Heart left ventricle (tissue), 16 donors: Measurements from ENCODE around the gene THADA. TPM values are rescaled to one million over a fixed set of nuclear protein-coding genes. Genes with fewer than 3 reads are reported as not detected.

Experiments used
- ATAC-seq, 4 donors: fragments of 200-7000 bp; cut with Tn5 transposase; one replicate each; pipeline ENCODE4 v1.9.1; 2020 to 2022; ENCODE audit warnings: moderate library complexity in 4 of 4, mild to moderate bottlenecking in 3 of 4, moderate number of reproducible peaks in 1 of 4
- DNase-seq, 5 donors: peaks; one replicate each; pipeline ENCODE4 v3.0.0-alpha.2; 2020
- H3K27ac ChIP-seq, 12 donors: fragments of 200-600 bp; sonication (generic) in 4 of 12; one replicate each; pipeline versions ENCODE4 v1.5.0 to v1.8.0; 2016 to 2022; ENCODE audit warnings: mild to moderate bottlenecking in 2 of 12
- H3K27me3 ChIP-seq, 9 donors: fragments of 200-600 bp; sonication (generic) in 2 of 9; one replicate each; pipeline versions ENCODE4 v1.5.1 to v1.8.0; 2016 to 2022; ENCODE audit warnings: mild to moderate bottlenecking in 3 of 9
- H3K36me3 ChIP-seq, 9 donors: fragments of 200-600 bp; sonication (generic) in 2 of 9; one replicate each; pipeline versions ENCODE4 v1.5.0 to v1.8.0; 2018 to 2022; ENCODE audit warnings: mild to moderate bottlenecking in 2 of 9
- H3K4me1 ChIP-seq, 12 donors: fragments of 200-600 bp; sonication (generic) in 4 of 12; one replicate each; pipeline versions ENCODE4 v1.5.0 to v1.8.0; 2016 to 2022; ENCODE audit warnings: mild to moderate bottlenecking in 3 of 12
- H3K4me3 ChIP-seq, 12 donors: fragments of 200-600 bp; sonication (generic) in 4 of 12; one replicate each; pipeline versions ENCODE4 v1.5.0 to v1.8.0; 2017 to 2022; ENCODE audit warnings: mild to moderate bottlenecking in 9 of 12, moderate library complexity in 4 of 12
- H3K9me3 ChIP-seq, 12 donors: fragments of 200-600 bp; sonication (generic) in 4 of 12; one replicate each; pipeline versions ENCODE4 v1.5.0 to v1.8.0; 2016 to 2022; ENCODE audit warnings: mild to moderate bottlenecking in 1 of 12
- POLR2A ChIP-seq, 2 donors: fragments of 450-650 bp; IDR thresholded peaks; one replicate each; pipeline ENCODE4 v1.6.1; 2017; ENCODE audit warnings: antibody characterized with exemption in 2 of 2, mild to moderate bottlenecking in 2 of 2, moderate library complexity in 2 of 2
- WGBS, 4 donors: extraction: QIAGEN DNeasy Blood & Tissue Kit in 2 of 4; methylation state at CpG; one replicate each; pipeline versions ENCODE4 v1.1.5 to v1.1.7; 2013 to 2018; 5-methylcytosine and 5-hydroxymethylcytosine counted together
- intact Hi-C, 10 donors: fragments of 100-400 bp; cut with DNase I; formaldehyde crosslinking; loops; one replicate each; pipeline versions ENCODE4 v1.11.1 to v1.14.2; 2022
- polyA plus RNA-seq, 2 donors: library from polyadenylated mRNA; stranded (reverse); fragments of 200-250 nt; gene quantifications; one replicate each; pipeline ENCODE4 v1.2.3, GENCODE V29; 2013
- total RNA-seq, 9 donors: library from RNA; depleted of rRNA in 2 of 9; stranded (reverse); fragments of >200 nt in 2 of 9; fragmentation: NEBNext Ultra II Directional in 3 of 9; extraction: Animal tissue kit (Norgen Biotek cat#: 25700) in 3 of 9; gene quantifications; one replicate each; pipeline versions ENCODE4 v1.1.0 to v1.2.4, GENCODE V29; 2016 to 2023
- TF ChIP-seq, protein P1 (sequence below), 12 donors: fragments of 200-600 bp; sonication (generic) in 4 of 12; IDR thresholded peaks; one replicate each; pipeline versions ENCODE4 v1.5.0 to v1.8.0; 2018 to 2022; ENCODE audit warnings: antibody characterized with exemption in 12 of 12, mild to moderate bottlenecking in 5 of 12
- donor health status: ischemic (EF 13 %, LVEDD 7.1; RV severe dilation, severe dysfunction).
- donor health status: healthy with polysubstance abuse.
- donor health status: DM: no; HTN: yes; CAD: no.
- donor health status: DM: no; HTN: no; CAD: no.
- donor health status: ischemic (EF 25% LVEDD 6.9; RV normal size, moderate dysfunction).
- donor health status: ischemic (EF 25% LVEDD 5.7; RV mildly dilated, moderate dysfunction).
- donor health status: healthy.
- donor health status: DM: yes; HTN: yes; CAD: no.
- donor health status: ischemic (EF 35%, LVEDD 5.7; RV mildly dilated, moderate dysfunction).
- donor health status: nonischemic (EF 11% LVEDD 7.7; RV severe dilation, severe dysfunction).
- donor health status: DM: yes; HTN: yes; CAD: no.
- donor health status: PGD.
- donor health status: ischemic (EF 29% LVEDD 5.4; RV normal size, mild dysfunction).
- donor health status: nonischemic (EF 23%, LVEDD 6.1; RV moderate dilation, normal function).

THADA gene
- total and polyA plus RNA-seq, 11 donors, result 6.8 to 21.4 (median 13.0) TPM

DNA sequence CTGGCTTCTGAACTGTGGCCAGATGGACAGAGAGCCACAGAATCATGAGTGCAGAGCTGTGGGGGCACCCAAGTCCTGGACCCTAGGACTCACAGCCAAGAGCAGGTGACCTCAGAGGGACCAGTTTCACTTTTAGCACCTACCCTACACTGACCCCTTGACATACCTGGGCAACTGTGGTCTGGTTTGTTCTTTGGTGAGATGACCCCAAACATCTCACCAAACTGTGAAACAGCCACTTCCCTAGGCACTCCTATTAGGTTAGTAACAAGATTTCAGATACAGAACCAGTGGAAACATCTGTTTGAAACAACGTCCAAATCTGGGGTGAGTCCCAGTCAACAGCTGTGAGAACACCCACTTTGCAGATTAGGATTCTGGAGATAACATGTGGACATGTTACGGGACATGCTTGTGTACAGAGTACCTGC, 367.5 kb downstream of the THADA start:
- Histone ChIP-seq H3K36me3 (peaks cover 0 to 48% (median 26%) of the 10 kb centered on the region in 9 donors), H3K4me1 (peaks cover 3 to 59% (median 21%) of the 10 kb centered on the region in 12 donors), H3K27ac (peak overlapping the region; percentile 96 to 99 (median 99)), H3K9me3 (no peaks in the 10 kb centered on the region), H3K27me3 (no peaks in the 10 kb centered on the region), H3K4me3 (peak overlapping the region in 6 of 12 donors; percentile 65 to 92 (median 83))
- ATAC-seq (no peak), DNase-seq (peak in 1 of 5 donors; percentile 24)
- WGBS, 4 donors, result 28 to 36% (median 31%) methylated on average over 2 of the region's 2 CpGs
- TF ChIP-seq, protein P1, sequence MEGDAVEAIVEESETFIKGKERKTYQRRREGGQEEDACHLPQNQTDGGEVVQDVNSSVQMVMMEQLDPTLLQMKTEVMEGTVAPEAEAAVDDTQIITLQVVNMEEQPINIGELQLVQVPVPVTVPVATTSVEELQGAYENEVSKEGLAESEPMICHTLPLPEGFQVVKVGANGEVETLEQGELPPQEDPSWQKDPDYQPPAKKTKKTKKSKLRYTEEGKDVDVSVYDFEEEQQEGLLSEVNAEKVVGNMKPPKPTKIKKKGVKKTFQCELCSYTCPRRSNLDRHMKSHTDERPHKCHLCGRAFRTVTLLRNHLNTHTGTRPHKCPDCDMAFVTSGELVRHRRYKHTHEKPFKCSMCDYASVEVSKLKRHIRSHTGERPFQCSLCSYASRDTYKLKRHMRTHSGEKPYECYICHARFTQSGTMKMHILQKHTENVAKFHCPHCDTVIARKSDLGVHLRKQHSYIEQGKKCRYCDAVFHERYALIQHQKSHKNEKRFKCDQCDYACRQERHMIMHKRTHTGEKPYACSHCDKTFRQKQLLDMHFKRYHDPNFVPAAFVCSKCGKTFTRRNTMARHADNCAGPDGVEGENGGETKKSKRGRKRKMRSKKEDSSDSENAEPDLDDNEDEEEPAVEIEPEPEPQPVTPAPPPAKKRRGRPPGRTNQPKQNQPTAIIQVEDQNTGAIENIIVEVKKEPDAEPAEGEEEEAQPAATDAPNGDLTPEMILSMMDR (IDR thresholded peaks at IDR 0.05), result no peak
- TF ChIP-seq POLR2A (IDR thresholded peaks at IDR 0.05), result no peak
- intact Hi-C loops, result loop anchor here (1.0 to 10.0 kb wide), 19 partner anchors 96 to 401 kb away; no protein-coding TSS in a partner anchor

DNA sequence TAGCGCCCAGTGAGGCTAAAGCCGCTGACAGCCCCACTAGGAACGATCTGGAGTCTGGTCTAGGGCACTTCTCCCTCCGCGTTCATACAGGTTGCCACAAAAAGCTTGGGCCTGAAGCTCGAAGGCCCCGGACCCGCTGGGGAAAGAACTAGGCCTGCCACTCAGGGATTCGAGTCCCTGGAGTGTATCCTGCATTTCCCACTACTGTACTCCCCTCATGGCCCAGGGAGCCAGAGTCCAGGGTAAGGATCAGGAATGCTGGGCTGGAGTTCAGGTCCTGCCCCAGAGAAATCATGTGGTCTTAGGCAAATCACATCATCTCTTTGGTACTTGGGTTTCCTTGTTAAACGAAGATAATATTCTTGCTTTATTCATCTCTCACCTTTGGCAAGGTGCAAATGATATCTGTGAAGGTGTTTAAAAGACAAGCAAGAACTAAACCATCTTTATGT, 368.0 kb downstream of the THADA start:
- TF ChIP-seq, protein P1 (IDR thresholded peaks at IDR 0.05), result peak in 2 of 12 donors; percentile 23 to 35
- TF ChIP-seq POLR2A (IDR thresholded peaks at IDR 0.05), result no peak
- DNase-seq (peak in 1 of 5 donors; percentile 54), ATAC-seq (no peak)
- peak overlapping the region; percentile 65 to 97 (median 84) for H3K4me3 ChIP-seq
- peaks cover 0 to 51% (median 31%) of the 10 kb centered on the region in 9 donors for H3K36me3 ChIP-seq
- peak overlapping the region; percentile 96 to 99 (median 99) for H3K27ac ChIP-seq
- intact Hi-C loops, result loop anchor here (1.0 to 10.0 kb wide), 24 partner anchors 95 to 401 kb away; no protein-coding TSS in a partner anchor
- WGBS, 4 donors, result 2 to 3% (median 2%) methylated on average over 5 to 10 of the region's 10 CpGs
- H3K4me1 ChIP-seq, result peaks cover 3 to 63% (median 25%) of the 10 kb centered on the region in 12 donors
- H3K9me3 ChIP-seq, result no peaks in the 10 kb centered on the region
- no peaks in the 10 kb centered on the region for H3K27me3 ChIP-seq

DNA sequence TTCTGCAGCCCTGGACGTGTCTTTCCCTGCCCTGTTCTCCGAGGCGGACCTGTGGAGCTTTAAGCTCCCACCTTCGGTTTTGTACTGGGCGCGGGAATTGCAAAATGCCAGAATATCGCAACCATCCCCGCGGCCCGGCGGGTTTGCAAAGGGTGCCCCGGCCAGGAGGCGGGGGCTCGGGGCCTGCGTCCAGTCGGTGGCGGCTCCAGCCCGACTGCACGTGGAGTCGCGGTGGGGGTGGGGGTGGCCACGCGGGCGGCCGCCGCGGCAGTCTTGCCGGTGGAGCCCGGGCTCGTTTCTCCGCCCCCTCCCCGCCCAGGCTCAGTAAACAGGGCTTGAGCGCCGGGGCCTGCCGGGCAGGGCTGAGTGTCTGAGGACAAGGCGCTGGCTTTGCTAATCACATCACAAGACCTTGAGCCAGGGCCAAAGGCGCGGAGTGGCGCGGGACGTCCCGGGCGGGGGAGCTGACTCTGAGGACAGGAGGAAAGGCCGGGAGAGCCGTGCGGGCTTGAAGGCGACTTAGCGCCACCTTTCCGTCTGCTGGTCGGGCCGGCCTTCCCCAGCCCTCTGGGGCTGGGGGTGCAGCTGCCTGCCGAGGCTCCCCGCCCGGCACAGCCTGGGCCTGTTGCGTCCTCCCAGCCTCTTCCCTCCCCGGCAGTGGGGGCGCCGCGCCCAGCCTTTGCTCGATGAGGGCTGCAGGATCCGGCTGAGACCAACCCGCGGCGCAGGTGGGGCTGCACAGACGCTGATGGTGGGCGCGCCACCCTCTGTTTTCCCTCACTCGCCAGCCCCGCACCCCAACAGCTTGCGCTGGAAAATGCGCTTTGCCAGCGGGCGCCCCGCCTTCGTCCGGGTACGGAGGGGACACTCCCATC, 368.6 kb downstream of the THADA start:
- Histone ChIP-seq H3K9me3 (no peaks in the 10 kb centered on the region), H3K27ac (peak overlapping the region; percentile 96 to 99 (median 99)), H3K4me1 (peaks cover 3 to 70% (median 31%) of the 10 kb centered on the region in 12 donors), H3K27me3 (no peaks in the 10 kb centered on the region), H3K36me3 (peaks cover 0 to 52% (median 38%) of the 10 kb centered on the region in 9 donors), H3K4me3 (peak overlapping the region; percentile 65 to 97 (median 84))
- DNase-seq (peak; percentile 92 to 97 (median 96)), ATAC-seq (peak; percentile 75 to 76 (median 75))
- intact Hi-C loops, result loop anchor here in 9 of 10 donors (1.0 to 10.0 kb wide), 18 partner anchors 95 to 400 kb away; no protein-coding TSS in a partner anchor
- 0 to 1% (median 1%) methylated on average over 29 to 77 of the region's 77 CpGs for WGBS, 4 donors
- TF ChIP-seq, protein P1 (IDR thresholded peaks at IDR 0.05), result peak in 10 of 12 donors; percentile 34 to 69 (median 50)
- no peak for TF ChIP-seq POLR2A (IDR thresholded peaks at IDR 0.05)
